Measurements from ENCODE around the gene DRICH1. TPM values are rescaled to one million over a fixed set of nuclear protein-coding genes. Genes with fewer than 3 reads are reported as not detected.
"Not testable (repeated sequence)": the region's sequence is repeated elsewhere in the genome, so short reads cannot be mapped to it uniquely, and the experiment has no call there.

DRICH1 gene
- total RNA-seq, 1 experiment from 2014 or later = not detected

DNA sequence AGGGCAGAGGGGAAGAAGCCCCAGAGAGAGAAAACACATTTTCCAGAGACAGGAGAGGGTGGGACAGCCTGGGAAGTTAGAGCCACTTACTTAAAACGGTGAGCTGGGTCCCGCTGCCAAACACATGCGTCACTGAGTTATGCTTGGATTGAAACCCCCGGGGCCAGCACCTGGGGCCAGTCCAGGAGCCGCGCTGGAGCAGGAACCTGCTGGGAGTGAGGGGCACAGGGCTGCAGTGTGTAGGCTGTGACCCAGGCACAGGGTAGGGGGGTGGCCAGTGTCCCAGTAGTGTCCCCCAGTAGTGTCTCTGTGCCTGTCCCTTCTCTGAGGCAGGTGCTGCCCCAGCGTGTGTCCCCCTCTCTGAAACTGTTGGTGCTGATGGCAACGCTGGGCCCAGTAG is 57.2 kb downstream of the DRICH1 start:
- in situ Hi-C loops (cut with HindIII; ENCODE audit: low sequenced_read_pairs) = no loop called here
- DNase-seq (ENCODE audit: low spot score) = no peak

DNA sequence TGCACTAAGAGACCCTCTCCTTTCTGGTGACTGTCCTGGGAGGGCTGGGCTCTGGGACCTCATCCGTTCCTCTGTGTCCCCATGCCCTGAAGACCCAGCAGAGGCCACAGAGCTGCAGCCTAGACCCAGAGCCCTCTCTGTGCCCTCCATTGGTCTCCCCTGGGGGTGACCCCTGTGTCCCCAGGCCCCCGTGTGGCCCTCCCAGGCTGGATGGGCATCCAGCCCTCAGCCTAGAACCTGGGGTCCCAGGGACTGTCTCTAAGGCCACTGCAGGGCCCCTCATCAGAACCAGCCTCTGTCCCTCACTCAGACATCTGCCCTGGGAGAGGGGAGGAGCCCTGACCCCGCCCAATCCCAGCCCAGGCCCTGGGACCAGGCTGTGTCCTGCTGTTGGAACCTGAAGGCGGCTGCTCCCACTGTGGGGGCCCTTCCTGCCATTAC is 57.7 kb downstream of the DRICH1 start:
- in situ Hi-C loops (cut with HindIII; ENCODE audit: low sequenced_read_pairs) = no loop called here
- DNase-seq (ENCODE audit: low spot score) = no peak

DNA sequence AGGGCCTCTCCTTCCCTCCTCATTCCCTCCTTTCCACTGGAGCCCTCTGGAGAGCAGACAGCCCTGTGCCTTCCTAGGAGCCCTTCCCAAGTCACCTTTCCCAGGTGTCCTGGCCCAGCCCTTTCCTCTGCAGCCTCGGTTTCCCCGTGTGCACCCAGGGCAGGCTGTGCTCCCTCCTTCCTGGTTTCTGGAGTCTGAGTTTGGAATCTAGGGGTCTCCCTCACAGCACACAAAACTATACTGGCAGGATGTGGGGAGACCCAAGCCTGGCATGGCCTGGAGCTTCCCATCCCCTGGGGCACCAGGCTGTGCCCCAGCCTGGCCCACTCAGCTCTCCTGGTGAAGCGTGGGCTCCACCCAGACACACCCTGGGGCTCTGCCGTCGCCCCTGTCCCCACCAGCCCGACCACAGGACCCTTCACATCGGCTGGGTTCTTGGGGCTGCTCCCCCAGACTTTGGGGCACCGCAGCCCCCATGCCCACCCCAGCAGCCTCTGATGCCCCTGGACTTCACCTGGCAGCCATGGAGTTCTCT is 58.4 kb downstream of the DRICH1 start:
- DNase-seq (ENCODE audit: low spot score); in situ Hi-C loops (cut with HindIII; ENCODE audit: low sequenced_read_pairs): not testable (repeated sequence)

DNA sequence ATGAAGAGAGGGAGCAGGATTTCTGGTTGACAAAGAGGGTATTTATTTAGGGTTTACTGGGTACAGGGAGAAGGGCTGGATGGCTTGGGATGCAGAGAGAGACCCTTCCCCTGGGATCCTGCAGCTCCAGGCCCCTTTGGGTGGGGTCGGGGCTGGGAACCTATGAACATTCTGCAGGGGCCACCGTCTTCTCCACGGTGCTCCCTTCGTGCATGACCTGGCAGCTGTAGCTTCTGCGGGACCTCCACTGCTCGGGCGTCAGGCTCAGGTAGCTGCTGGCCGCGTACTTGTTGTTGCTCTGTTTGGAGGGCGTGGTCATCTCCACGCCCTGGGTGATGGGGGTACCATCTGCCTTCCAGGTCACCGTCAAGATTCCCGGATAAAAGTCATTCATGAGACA is 59.0 kb downstream of the DRICH1 start:
- DNase-seq (ENCODE audit: low spot score); in situ Hi-C loops (cut with HindIII; ENCODE audit: low sequenced_read_pairs): not testable (repeated sequence)

DNA sequence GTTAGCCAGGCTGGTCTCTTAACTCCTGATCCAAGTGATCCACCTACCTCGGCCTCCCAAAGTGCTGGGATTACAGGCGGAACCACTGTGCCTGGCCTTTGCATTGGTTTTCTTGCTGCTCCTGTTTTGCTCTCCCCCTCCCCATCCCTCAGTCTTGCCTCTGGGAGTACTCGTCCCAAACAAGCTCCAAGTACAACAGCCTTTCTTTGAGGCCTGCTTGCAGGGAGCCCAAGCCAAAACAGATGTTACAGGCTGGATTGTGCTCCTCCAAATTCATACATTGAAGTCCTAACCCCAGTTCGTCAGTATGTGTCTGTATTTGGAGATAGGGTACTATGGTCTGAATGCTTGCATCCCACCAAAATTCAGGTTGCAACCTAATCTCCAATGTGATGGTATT is 60.6 kb downstream of the DRICH1 start:
- in situ Hi-C loops (cut with HindIII; ENCODE audit: low sequenced_read_pairs) = no loop called here
- DNase-seq (ENCODE audit: low spot score) = no peak

DNA sequence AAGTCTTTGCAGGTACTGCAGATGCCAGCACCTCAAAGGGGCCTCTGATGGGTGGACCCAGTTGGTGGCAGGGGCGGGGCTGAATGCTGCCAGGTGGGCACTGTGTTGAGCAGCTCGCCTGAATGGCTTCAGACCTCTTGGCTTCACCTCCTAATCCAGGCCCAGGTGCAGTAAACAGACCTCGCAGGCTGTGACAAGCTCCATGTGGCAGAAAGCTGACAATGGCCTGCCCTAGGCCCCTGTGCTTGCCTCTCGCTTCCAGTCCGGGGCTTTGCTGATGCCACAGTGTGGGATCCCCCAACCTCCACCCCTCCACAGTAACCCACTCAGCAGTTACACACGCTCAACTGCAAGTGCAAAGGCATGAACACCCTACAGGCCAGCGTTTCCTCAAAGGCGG is 61.4 kb downstream of the DRICH1 start:
- DNase-seq (ENCODE audit: low spot score) = no peak
- in situ Hi-C loops (cut with HindIII; ENCODE audit: low sequenced_read_pairs) = no loop called here

DNA sequence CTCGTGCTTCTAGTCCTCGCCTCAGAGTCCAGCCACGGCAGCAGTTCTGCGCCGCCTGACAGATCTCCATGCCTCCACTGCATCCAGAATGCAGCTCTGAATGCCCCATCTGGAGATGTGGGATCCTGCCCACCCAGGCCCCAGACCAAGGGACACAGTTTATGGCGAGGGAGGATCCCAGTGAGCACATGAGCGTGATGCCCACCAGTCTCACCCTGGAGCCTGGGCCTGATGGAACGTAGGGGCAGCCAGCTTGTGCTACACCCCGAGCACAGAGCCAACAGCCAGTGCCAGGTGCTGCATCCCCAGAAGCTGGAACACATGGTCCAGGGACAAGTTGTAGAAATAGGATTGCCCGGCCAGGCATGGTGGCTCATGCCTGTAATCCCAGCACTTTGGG is 62.4 kb downstream of the DRICH1 start:
- in situ Hi-C loops (cut with HindIII; ENCODE audit: low sequenced_read_pairs) = no loop called here
- no peak for DNase-seq (ENCODE audit: low spot score)

DNA sequence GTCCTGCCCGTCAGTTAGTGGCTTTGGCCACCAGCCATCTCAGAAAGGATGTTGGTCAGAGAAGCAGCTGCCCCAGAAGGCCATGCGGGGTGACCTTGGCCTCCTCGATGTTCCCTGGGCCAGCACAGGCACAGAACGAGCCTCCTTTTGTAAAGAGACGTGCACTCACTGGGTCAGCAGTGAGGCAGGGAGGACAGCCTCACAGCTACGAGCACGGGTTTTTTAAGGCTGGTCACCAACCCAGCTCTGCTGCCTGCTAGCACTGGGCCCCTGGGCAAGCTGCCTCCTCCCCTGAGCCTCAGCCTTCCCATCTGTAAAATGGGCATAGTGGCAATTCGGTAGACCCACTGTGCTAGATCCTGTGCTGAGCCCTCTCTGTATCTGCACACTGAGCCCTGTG is 62.8 kb downstream of the DRICH1 start:
- in situ Hi-C loops (cut with HindIII; ENCODE audit: low sequenced_read_pairs) = no loop called here
- DNase-seq (ENCODE audit: low spot score) = no peak

DNA sequence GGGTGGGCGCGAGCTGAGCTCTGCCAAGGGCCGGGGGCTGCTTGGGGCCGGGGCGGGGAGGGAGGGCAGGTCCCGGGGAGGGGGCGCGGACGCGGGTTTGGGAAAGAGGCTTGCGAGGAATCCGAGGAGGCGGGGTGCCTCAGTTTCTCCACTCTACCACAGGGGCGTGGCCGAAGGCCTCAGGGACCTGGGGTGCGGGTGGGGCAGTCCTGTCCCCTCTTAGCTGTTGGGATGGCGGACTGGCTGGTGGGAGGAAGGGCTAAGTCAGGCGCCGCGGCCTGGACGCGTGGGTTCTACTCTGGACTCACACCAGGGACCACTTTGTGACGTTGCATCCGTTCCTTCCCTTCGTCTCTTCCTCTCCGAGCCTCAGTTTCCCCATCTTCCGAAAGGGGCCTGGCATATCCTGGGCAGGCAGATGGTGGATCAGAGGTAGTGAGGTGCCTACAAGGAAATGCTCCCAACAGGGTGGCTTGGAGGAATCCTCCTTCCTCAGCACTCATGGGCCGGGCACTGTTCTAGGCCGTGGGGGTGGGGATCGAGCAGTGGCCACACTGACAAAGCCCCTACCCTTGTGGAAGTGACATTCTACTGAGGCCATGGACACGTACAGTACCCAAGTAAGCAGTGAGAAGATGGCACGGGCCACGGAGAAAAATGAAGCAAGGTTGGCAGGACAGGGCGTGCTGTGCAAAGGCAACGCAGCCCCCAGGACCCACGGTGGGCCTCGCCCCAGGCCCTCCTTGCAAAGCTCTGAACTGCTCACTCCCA is 65.2 kb downstream of the DRICH1 start:
- in situ Hi-C loops (cut with HindIII; ENCODE audit: low sequenced_read_pairs) = no loop called here
- no peak for DNase-seq (ENCODE audit: low spot score)

DNA sequence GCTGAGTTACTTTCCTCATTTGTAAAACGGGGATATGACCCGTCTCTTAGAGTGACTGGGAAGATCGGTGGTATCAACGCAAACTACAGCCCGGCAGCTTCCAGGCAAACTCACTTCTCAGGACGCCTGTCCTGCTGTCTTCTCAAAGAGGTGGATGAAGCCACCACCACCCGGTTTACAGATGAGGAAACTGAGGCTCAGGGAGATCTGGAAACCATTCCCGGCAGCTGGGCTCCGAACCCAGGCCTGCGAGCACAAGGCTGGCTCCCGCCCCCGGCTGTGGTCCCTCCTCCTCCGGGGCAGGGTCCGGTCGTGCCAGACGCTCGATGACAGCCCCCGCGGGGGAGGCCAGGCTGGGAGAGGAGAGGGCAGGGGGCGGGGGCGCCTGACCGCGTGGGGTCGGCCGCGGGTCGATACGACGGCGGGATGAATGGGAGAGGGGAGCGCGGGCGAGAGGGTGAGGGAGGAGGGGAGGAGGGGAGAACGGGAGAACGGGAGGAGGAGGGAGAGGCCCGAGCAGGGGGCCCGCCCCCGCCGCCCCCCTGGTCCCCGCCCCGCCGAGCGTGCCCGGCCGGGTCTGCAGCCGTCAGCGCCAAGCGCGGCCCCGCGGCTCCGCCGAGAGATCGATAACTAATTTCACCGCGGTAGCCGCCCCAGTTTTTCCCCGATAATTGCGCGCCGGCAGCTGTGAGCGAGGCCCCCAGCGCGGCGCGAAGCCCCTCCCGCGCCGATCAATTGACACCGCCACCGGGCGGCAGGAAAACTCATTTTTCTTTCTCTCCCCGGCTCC is 66.0 kb downstream of the DRICH1 start:
- no peak for DNase-seq (ENCODE audit: low spot score)
- in situ Hi-C loops (cut with HindIII; ENCODE audit: low sequenced_read_pairs) = no loop called here

DNA sequence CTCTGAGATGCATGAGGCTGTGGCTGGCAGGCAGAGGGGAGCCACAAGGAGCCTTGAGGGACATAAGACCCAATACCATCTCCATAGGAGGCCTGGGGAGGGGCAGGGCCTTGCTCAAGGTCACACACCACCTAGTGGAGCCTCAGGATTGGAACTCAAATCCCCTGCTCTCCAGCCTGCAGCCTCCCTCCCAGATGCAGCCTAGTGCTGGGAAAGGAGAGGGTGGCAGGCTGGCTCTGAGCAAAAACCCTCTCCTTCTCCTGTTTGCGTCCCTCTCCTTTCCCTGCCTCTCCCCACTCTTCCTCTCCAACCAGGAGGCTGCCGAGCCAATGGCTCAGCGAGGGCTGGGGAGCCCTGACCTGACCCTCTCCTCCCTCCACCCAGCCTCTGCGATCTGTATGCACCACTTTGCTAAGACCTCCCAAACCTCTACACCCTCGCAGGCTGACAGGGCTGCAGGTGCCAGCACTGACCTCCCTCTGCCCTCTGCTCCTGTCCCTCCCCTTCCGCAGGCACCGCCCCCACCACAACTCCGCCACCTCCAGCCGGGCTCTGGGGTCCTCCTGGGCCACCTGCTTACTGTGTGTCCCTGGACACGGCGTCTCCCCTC is 66.7 kb downstream of the DRICH1 start:
- DNase-seq (ENCODE audit: low spot score) = no peak
- in situ Hi-C loops (cut with HindIII; ENCODE audit: low sequenced_read_pairs) = no loop called here

DNA sequence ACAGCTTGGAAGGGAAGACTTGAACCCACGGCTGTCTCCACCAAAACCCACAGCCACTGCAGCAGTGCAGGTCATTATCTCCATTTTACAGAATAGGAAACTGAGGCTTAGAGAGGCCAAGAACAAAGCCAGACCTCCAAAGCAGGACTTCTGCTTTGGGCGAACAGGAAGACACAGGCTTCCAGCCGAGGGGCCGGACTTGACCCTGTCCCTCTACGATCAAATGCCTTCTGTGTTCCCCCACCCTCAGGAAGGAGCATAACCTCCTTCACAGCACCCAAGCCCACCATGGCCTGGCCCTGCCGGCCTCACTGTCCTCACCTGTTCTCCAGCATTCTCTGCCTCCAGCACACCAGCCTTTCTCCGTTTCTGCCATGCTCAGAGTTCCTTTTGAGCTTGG is 67.8 kb downstream of the DRICH1 start:
- DNase-seq (ENCODE audit: low spot score) = no peak
- in situ Hi-C loops (cut with HindIII; ENCODE audit: low sequenced_read_pairs) = no loop called here

DNA sequence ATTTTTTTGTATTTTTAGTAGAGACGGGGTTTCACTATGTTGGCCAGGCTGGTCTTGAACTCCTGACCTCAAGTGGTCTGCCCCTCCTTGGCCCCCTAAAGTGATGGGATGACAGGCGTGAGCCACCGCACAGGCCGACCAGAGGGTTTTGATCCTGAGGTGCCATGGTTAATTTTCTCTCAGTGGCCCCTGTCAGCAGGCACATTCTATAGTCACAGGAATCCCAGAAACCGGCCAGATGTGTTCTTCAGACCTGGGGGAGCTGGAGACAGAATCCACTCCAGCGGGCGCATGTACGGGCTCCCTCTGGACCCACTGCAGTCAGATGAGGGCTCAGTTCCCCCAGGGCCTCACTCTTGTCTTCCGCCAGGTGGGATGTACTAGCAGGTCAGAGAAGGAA is 69.0 kb downstream of the DRICH1 start:
- no peak for DNase-seq (ENCODE audit: low spot score)
- in situ Hi-C loops (cut with HindIII; ENCODE audit: low sequenced_read_pairs) = no loop called here

DNA sequence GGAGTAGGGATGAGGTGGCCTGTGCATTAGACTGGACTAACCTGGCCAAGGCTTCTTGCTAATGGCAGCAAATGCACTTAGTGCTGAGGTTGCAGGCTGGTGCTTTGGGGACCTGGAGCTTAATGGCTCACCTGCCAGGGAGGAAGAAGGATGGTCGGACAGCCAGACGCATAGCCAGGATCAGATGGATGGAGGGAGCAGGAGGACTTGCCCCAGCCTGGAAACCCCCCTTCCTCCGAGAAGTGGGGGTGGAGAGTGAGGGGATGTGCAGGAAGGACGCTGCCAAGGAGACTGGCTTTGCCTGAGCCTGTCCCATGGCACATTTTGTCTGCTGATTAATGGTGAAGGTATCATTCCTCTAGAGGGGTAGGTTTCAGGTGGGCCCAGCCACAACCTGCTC is 69.9 kb downstream of the DRICH1 start:
- in situ Hi-C loops (cut with HindIII; ENCODE audit: low sequenced_read_pairs) = no loop called here
- DNase-seq (ENCODE audit: low spot score) = no peak

DNA sequence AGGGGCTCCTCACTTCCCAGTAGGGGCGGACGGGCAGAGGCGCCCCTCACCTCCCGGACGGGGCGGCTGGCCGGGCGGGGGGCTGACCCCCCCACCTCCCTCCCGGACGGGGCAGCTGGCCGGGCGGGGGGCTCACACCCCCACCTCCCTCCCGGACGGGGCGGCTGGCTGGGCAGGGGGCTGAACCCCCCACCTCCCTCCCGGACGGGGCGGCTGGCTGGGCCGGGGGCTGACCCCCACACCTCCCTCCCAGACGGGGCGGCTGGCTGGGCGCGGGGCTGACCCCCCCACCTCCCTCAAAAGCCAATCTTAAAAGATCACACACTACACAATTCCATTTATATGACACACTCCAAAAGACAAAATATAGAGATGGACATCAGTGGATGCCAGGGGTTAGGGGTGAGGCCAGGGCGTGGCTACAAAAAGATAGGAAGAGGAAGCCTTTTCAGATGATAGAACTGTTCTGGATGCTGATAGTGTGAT is 71.1 kb downstream of the DRICH1 start:
- DNase-seq (ENCODE audit: low spot score); in situ Hi-C loops (cut with HindIII; ENCODE audit: low sequenced_read_pairs): not testable (repeated sequence)

DNA sequence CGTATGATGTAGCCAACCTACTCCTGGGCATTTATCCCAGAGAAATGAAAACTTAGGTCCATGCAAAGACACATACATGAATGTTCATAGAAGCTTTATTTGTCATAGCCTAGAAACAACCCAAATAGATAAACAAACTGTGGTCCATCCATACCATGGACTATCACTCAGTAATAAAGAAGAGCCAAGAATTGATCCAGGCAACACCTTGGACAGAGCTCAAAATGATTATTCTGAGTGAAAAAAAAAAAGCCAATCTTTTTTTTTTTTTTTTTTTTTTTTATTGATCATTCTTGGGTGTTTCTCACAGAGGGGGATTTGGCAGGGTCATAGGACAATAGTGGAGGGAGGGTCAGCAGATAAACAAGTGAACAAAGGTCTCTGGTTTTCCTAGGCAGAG is 71.9 kb downstream of the DRICH1 start:
- DNase-seq (ENCODE audit: low spot score); in situ Hi-C loops (cut with HindIII; ENCODE audit: low sequenced_read_pairs): not testable (repeated sequence)

Data from G401 (cell line).